ENCODE measurements around the gene MON2. TPM values are rescaled to one million over a fixed set of nuclear protein-coding genes. Genes with fewer than 3 reads are reported as not detected.
"Not testable (repeated sequence)": the region's sequence is repeated elsewhere in the genome, so short reads cannot be mapped to it uniquely, and the experiment has no call there.

MON2 gene
- polyA plus RNA-seq, 4 donors, result 47.3 to 68.2 (median 51.8) TPM

GRCh38 chr12:62537551-62537950 lies 70.9 kb downstream of the MON2 start:
- no peak for DNase-seq (ENCODE audit: low read depth in 4 of 4, low spot score in 3 of 4)

GRCh38 chr12:62540354-62540753 lies 73.7 kb downstream of the MON2 start:
- no peak for DNase-seq (ENCODE audit: low read depth in 4 of 4, low spot score in 3 of 4)

DNA sequence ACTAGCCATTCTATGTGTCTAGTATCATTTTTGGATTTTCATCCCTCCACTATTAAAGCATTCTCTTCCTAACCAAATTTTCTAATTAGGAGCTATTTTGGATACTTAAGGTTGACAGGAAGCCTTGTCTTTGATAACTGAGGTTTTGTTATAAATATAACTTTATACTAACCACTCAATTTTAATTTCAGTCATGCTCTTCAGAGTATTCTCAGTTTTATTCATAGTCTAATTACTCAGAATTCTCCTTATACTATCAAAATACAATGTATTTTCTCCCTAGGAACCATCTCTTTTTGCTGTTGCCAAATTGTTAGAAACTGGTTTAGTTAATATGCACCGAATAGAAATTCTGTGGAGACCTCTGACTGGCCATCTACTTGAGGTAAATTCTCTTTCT lies 76.2 kb downstream of the MON2 start:
- no peak for DNase-seq (ENCODE audit: low read depth in 4 of 4, low spot score in 3 of 4)

DNA sequence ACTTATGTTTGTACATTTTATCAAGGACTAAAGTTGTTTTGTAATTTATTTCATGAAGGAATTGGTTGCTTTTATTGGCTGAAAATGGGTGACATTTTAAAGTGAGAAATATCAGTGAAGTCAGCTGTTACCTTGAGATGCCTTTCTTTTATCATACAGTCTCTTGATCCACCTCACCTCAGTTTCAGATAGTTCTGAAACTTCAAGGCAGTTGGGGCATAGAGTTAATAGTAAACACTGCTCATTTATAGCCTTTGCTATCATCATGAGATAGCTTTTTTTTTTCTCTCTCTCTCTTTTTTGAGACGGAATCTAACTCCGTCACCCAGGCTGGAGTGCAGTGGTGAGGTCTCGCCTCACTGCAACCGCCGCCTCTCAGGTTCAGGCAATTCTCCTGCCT lies 76.7 kb downstream of the MON2 start:
- DNase-seq (ENCODE audit: low read depth in 4 of 4, low spot score in 3 of 4), result no peak

- no peak for DNase-seq (ENCODE audit: low read depth in 4 of 4, low spot score in 3 of 4)
These were observed 77.1 kb downstream of the MON2 start for GRCh38 chr12:62543741-62544140.

DNA sequence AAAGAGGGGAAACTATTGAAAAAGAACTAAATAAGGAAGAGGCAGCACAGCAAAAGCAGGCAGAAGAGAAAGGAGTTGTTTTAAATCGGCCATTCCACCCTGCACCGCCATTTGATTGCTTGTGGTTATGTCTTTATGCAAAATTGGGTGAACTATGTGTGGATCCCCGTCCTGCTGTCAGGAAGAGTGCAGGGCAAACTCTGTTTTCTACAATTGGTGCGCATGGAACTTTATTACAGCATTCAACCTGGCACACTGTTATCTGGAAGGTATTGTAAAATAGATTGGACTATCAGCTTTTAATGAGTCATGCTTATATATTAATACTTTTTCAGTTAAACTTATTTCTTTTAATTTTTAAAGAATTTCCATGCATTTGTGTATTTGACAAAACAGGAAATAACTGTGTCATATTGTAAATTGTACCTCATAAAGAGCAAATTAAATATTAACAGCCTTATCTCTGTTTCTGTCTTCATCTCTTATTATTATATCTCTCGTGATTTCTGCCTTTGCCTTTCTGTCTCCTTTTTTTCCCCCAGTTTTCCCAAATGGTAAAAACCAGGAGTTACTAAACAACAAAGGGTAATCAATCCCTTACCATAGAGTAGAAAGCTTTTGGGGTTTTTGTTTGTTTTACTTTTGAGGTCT lies 86.4 kb downstream of the MON2 start:
- no peak for DNase-seq (ENCODE audit: low read depth in 4 of 4, low spot score in 3 of 4)

- not testable (repeated sequence) for DNase-seq (ENCODE audit: low read depth in 4 of 4, low spot score in 3 of 4)
These were observed 92.7 kb downstream of the MON2 start for GRCh38 chr12:62559366-62559765.

DNA sequence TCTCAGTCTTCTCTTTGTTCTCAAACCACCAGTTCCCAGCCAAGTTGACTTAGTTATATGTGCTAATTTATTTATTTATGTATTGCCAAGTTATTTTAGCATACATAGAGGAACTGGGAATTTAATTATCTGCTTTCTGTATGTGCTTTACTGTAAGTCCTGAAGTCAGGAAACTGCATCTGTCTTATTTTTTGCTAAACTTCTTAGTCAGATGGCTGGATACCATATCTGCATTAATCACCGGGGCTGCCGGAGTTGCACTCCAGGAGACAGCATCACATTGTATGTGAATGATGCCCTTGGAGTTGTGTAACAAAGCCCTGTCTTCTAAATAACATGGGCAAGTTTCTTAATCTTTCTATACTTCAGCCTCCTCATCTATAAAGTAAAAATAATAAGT lies 96.2 kb downstream of the MON2 start:
- DNase-seq (ENCODE audit: low read depth in 4 of 4, low spot score in 3 of 4), result no peak

DNA sequence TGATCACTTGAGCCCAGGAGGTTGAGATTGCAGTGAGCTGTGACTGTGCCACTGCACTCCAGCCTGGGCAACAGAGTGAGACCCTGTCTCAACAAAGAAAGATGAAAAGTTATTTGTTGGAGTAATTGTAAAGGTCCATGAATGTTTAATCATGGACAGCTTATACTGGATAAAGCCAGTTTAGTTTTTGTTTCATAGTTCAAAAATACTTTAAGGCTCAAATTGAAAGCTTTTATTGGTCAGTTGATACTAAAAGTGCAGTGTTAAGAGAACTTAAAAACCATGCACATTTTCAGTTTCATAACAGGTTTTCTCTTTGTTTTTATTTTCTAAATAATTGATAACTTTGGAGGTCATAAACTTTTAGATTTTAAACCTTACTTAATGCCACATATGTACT lies 108.4 kb downstream of the MON2 start:
- DNase-seq (ENCODE audit: low read depth in 4 of 4, low spot score in 3 of 4), result no peak

- DNase-seq (ENCODE audit: low read depth in 4 of 4, low spot score in 3 of 4), result no peak
These were observed 109.9 kb downstream of the MON2 start for GRCh38 chr12:62576503-62576902.

DNA sequence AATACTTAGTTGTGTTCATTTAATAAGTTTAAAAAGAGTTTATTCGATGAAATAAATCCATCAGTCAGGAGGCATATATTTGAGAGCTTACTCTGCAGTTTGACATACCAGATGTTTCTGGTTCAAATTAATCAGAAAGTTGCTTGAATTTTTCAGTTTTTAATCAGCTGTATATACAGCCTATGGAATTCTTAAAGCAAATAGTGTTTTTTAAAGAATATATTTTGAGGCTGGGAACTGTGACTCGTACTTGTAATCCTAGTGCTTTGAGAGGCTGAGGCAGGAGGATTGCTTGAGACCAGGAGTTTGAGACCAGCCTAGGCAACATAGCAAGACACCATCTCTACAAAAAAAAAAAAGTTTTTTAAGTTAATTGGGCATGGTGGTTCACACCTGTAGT lies 112.1 kb downstream of the MON2 start:
- DNase-seq (ENCODE audit: low read depth in 4 of 4, low spot score in 3 of 4), result no peak

DNA sequence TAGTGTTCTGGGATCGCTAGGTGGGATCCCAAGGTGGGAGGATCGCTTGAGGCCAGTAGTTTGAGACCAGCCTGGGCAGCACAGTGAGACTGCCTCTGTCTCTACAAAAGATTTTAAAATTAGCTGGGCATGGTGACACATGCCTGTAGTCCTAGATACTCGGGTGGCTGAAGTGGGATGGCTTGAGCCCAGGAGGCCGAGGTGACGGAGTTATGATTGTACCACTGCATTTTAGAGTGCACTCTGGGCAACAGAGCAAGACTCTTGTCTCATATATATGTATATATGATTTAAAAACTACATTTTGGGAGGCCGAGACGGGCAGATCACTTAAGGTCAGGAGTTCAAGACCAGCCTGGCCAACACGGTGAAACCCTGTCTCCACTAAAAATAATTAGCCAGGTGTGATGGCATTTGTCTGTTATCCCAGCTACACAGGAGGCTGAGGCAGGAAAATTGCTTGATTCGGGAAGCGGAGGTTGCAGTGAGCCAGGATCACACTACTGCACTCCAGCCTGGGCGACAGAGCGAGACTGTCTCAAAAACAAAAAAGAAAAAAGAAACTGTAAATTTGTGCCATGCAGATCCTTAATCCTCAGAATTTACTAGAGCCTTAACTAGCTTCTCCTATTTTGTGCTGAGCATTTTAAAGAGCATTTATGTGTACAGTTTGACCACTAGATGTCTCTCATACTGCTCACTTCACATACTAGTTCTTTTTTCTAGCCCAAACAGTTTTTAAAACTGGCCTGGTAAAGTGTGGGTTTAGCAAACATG lies 114.8 kb downstream of the MON2 start:
- peak in 1 of 4 donors; percentile 29 for DNase-seq (ENCODE audit: low read depth in 4 of 4, low spot score in 3 of 4)

DNA sequence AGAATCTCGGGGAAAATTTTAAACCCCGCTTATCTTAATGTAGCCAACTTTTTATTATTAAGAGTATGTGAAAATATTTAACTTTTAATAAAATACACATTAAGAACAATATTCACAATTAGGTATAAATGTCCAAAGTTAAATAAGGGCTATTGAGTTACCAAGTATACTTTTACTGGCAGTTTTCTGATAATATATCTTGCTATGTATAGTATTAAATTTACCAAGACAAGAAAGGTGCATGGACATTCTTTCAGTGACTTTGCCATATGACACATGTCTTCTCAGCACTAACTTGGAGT lies 115.4 kb downstream of the MON2 start:
- DNase-seq (ENCODE audit: low read depth in 4 of 4, low spot score in 3 of 4), result no peak

DNA sequence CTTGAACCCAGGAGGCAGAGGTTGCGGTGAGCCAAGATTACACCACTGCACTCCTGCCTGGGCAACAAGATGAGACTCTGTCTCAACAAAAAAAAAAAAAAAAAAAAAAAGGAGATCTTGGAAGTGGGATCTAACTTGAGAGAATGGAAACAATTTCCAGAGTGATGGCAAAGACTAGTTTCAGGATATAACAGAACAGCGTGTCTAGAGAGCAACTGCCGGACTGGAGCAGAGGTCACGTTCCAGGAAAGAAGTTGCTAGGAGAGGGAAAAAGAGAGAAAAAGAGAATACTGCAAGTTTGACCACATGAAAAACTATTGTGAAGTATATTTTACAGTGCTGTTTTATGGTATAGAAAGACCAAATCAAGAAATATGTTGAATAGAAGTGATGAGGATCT lies 118.0 kb downstream of the MON2 start:
- no peak for DNase-seq (ENCODE audit: low read depth in 4 of 4, low spot score in 3 of 4)

DNA sequence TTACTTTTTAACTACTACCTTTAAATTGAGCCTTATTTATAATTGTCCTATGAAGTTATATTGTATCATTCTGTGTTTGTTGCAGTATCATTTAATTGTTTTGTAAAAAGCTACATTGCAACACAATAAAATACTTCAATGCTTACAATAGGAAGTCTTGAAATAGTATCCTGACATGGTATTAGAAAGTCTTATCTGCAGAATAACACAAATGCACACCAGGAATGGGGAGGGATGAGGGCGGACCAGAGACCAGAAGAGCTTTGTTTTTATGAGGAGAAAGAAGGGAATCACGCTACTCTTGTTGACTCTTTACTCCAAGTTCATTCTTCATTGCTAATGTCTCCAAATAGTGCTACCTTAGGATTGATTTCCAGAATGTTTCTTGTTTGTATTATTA lies 120.2 kb downstream of the MON2 start:
- no peak for DNase-seq (ENCODE audit: low read depth in 4 of 4, low spot score in 3 of 4)

DNA sequence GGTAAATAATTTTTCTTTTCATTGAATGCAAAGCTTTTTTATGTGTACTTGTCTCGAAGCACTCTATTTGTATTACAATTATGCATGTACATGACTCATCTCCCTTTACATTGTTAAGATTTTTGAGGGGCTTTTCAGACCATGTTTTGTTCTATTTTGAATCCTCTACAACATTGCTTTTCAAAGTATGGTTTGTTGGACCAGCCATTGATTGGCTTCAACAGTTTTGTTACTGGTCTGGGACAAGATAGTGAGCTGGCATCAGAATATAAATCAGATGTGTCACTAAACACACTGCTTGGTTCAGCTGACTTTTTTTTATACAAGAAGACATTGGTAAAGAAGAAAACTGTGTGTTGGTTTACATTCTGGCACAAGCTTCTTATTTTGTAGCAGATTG lies 122.3 kb downstream of the MON2 start:
- no peak for DNase-seq (ENCODE audit: low read depth in 4 of 4, low spot score in 3 of 4)

GRCh38 chr12:62597253-62597652 lies 130.6 kb downstream of the MON2 start:
- DNase-seq (ENCODE audit: low read depth in 4 of 4, low spot score in 3 of 4), result no peak

DNA sequence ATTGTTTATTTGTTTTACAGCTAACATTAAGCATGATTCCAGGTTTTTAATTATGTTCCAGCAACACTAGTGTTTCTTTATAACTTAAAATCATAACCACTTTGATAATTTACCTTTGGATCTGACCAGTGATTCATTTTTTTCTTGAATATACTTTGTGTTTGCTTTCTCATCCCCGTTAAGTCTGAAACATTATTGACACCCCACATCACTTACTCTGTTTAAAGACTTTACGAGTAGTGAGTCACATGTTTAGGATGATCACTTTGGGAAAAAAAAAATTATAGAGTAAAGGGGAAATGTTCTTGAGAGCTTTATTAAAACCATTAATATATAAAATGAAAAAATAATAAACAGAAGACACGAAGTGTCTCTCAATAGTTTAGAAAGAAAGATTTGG lies 132.2 kb downstream of the MON2 start:
- no peak for DNase-seq (ENCODE audit: low read depth in 4 of 4, low spot score in 3 of 4)

DNA sequence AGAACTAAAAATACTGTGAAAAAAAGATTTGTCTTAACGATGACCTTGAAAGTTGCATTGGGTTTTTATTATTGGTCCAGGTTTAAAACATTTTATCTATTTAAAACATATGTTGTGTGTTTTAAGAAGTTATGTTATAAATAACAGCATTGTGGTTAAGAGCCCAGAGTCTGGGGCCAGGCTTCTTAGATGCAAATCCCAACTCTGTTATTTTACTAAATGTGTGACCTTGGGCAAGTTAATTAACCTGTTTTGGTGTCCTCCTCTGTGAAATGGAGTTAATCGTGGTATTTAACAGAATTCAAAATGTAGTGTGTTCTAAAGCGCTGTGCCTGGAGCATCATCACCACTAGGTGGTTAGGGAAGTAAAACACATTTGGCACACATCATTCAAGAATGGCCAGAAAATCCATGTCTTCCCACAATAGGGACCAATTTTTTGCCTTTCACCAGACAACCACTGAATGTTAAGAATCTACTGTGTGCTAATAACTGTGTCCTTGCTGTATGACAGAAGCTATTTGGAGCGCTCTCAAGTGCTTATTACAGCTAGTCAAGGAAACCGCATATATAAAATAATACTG lies 133.3 kb downstream of the MON2 start:
- no peak for DNase-seq (ENCODE audit: low read depth in 4 of 4, low spot score in 3 of 4)

DNA sequence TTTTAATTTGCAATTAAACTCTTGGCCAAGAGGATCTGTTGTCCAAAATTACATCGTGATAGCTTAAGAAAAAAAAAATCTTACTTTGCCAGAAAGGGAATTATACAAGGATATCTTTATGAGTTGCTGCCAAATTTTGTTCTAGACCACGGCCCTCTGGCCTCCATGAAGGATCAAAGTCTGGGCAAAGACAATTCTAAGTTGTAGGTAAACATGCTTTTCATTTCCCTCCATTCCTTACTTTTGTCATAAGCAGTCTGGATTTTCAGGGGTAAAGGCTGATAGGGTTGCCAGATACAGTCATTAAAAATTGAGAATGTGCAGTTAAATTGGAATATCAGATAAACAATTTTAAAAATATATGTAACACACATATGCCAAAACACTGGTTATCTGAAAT lies 135.1 kb downstream of the MON2 start:
- DNase-seq (ENCODE audit: low read depth in 4 of 4, low spot score in 3 of 4), result no peak

DNA sequence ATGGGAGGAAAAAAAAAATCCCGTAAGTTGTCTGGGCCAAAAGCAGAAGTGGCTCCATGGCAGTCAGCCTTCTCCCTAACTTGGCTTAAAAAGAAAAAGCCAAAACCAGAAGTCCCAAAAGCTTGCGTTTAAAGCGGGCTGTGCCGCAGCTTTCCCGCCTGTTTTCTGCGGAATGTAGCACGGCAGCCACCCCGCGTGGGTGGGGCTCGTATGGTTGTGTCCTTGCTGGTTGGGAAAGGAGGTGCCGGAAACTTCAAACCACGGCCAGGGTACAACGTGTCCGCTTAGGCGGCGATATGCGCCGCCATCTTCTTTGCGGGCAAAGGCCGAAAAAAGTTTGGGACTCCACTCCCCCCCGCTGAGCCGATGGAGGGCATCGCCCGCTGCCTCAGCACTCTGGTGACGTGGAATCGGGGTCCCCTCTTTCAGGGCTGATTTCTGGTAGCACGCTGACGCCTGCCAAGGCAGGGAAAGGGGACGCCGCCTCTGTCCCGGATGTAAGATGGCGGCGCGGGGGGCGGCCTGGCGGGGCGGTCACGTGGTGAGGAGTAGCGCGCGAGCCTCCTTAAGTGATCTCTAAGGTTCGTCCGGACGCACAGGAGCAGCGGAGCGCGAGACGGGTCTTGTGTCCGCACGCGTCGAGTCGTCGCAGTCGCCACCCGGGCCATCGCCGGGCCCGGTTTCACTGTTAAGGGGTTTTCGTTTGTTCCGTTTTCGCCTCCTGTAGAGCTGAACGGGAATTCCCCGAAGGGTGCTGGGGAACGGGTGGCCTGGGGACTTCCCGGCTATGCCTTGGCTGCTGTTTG lies 135.8 kb downstream of the MON2 start:
- peak; percentile 75 to 87 (median 80) for DNase-seq (ENCODE audit: low read depth in 4 of 4, low spot score in 3 of 4)

All from right renal pelvis (tissue), 4 donors.